ENCODE results near the gene CCDC92.

- TF ChIP-seq YY1 (IDR thresholded peaks at IDR 0.05; ENCODE audit: low read depth) (no peak), CEBPB (IDR thresholded peaks at IDR 0.05) (no peak), CREB1 (IDR thresholded peaks at IDR 0.05; ENCODE audit: low read depth) (no peak), NFIC (IDR thresholded peaks at IDR 0.05) (no peak), EP300 (IDR thresholded peaks at IDR 0.05; ENCODE audit: borderline replicate concordance) (no peak), REST (IDR thresholded peaks at IDR 0.05; ENCODE audit: low read depth) (no peak)
Observed at GRCh38 chr12:124002654-124003053, 30.0 kb upstream of the CCDC92 start.
